Lung (tissue), 12 donors: ENCODE measurements around the gene GSC2. TPM values are rescaled to one million over a fixed set of nuclear protein-coding genes. Genes with fewer than 3 reads are reported as not detected.

Experiments
- ATAC-seq: fragments of 200-7000 bp; cut with Tn5 transposase; one replicate; pipeline ENCODE4 v1.9.1; 2020; ENCODE audit warnings: moderate number of reproducible peaks; ENCODE audit not compliant: insufficient read depth, low FRiP score
- DNase-seq, 3 donors: peaks; one replicate each; pipeline ENCODE4 v3.0.0-alpha.2; 2013 to 2017
- H3K27ac ChIP-seq, 2 donors: one replicate each; pipeline ENCODE4 v1.5.1; 2013; ENCODE audit warnings: mild to moderate bottlenecking in 2 of 2, moderate library complexity in 2 of 2, control low read depth in 1 of 2, inconsistent platforms in 1 of 2, low read depth in 1 of 2, low read length in 1 of 2
- H3K27me3 ChIP-seq, 3 donors: one replicate each; pipeline ENCODE4 v1.5.1; 2013; ENCODE audit warnings: low read length in 2 of 3; ENCODE audit not compliant: control insufficient read depth in 3 of 3, insufficient read depth in 3 of 3
- H3K36me3 ChIP-seq, 4 donors: one replicate each; pipeline ENCODE4 v1.5.1; 2013; ENCODE audit warnings: low read length in 4 of 4, mild to moderate bottlenecking in 1 of 4, moderate library complexity in 1 of 4; ENCODE audit not compliant: control insufficient read depth in 4 of 4, insufficient read depth in 4 of 4
- H3K4me1 ChIP-seq, 5 donors: one replicate each; pipeline ENCODE4 v1.5.1; 2013; ENCODE audit warnings: low read length in 5 of 5, mild to moderate bottlenecking in 2 of 5, moderate library complexity in 1 of 5; ENCODE audit not compliant: control insufficient read depth in 5 of 5, insufficient read depth in 5 of 5
- H3K4me3 ChIP-seq: one replicate; pipeline ENCODE4 v1.5.1; 2013; ENCODE audit warnings: mild to moderate bottlenecking, control low read depth, moderate library complexity
- H3K9ac ChIP-seq, 2 donors: one replicate each; pipeline ENCODE4 v1.5.1; 2013; ENCODE audit warnings: low read length in 2 of 2, control low read depth in 1 of 2; ENCODE audit not compliant: insufficient read depth in 1 of 2
- H3K9me3 ChIP-seq, 4 donors: one replicate each; pipeline ENCODE4 v1.5.1; 2013; ENCODE audit warnings: low read length in 3 of 4, mild to moderate bottlenecking in 1 of 4, moderate library complexity in 1 of 4; ENCODE audit not compliant: control insufficient read depth in 4 of 4, insufficient read depth in 3 of 4
- WGBS, 2 donors: extraction: QIAGEN DNeasy Blood & Tissue Kit; methylation state at CpG; one replicate each; pipeline ENCODE4 v1.1.7; 2013; 5-methylcytosine and 5-hydroxymethylcytosine counted together
- polyA plus RNA-seq, 2 donors: library from polyadenylated mRNA; stranded (reverse); fragments of 200-250 nt; gene quantifications; one replicate each; pipeline ENCODE4 v1.2.1, GENCODE V29; 2013
- total RNA-seq, 2 donors: library from RNA; depleted of rRNA in 1 of 2; stranded (reverse); fragments of >200 nt in 1 of 2; gene quantifications; one replicate each; pipeline ENCODE4 v1.2.1, GENCODE V29; 2014 to 2021
- TF ChIP-seq, protein P1 (sequence below): IDR thresholded peaks from 2 replicates; pipeline ENCODE4 v1.5.1; 2012; ENCODE audit warnings: mild to moderate bottlenecking; ENCODE audit errors: control extremely low read depth, extremely low read depth
- donor health status: control.
- donor health status: control.
- donor health status: Bipolar disorder and iron deficiency.
- donor health status: healthy.
- donor health status: DM: yes; HTN: yes; CAD: no.

GSC2 gene
- total and polyA plus RNA-seq, 4 donors: not detected

DNA sequence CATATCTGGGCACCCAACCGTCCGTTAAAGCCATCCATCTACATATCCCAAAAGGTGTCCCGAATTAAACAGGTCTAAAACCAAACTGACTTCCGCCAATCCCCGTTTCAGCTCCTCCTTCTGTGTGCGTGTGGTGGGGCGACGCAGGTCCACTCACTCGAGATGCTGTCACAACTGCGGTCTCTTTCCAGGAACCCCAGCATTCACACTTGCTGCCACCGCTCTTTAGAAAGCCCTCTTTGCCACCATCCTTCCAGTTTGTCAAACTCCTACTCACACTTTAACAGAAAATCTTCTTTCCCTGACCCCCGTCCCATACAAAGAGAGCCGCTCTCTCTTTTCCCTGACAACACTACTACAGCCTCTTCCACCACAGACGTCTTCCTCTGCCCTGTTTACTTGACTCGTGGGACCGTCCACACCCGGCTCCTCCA, 6.1 kb downstream of the GSC2 start:
- H3K4me3 ChIP-seq: peak overlapping the region; percentile 90
- no peak for DNase-seq
- peaks cover 5 to 31% (median 23%) of the 10 kb centered on the region in 4 donors for H3K36me3 ChIP-seq
- no peaks in the 10 kb centered on the region for H3K9me3 ChIP-seq
- TF ChIP-seq, protein P1, sequence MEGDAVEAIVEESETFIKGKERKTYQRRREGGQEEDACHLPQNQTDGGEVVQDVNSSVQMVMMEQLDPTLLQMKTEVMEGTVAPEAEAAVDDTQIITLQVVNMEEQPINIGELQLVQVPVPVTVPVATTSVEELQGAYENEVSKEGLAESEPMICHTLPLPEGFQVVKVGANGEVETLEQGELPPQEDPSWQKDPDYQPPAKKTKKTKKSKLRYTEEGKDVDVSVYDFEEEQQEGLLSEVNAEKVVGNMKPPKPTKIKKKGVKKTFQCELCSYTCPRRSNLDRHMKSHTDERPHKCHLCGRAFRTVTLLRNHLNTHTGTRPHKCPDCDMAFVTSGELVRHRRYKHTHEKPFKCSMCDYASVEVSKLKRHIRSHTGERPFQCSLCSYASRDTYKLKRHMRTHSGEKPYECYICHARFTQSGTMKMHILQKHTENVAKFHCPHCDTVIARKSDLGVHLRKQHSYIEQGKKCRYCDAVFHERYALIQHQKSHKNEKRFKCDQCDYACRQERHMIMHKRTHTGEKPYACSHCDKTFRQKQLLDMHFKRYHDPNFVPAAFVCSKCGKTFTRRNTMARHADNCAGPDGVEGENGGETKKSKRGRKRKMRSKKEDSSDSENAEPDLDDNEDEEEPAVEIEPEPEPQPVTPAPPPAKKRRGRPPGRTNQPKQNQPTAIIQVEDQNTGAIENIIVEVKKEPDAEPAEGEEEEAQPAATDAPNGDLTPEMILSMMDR: no peak
- H3K27me3 ChIP-seq: peaks cover 9 to 23% (median 23%) of the 10 kb centered on the region in 3 donors
- 3% methylated on average over 17 of the region's 17 CpGs for WGBS, 2 donors
- H3K4me1 ChIP-seq: peaks cover 0 to 8% (median 0%) of the 10 kb centered on the region in 5 donors
- peak overlapping the region; percentile 71 to 76 for H3K27ac ChIP-seq
- peak overlapping the region; percentile 81 for H3K9ac ChIP-seq
- no peak for ATAC-seq

DNA sequence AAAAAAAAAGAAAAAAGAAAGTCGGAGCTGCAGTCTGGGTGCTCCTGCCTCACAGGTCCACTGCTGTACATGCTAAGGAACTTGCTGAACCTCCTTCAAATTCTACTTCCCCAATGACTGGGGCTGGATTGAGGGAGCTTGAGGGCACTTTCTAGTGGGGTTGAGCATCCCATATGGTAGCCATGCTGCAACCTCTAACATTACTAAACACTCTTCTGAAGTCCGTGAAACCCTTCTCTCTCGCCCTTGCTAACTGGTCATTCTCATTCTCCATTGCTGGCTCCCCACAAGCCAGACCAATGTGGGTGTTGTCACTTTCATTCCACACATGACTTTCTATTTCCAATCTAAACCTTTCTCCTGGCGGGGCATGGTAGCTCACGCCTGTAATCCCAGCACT, 6.9 kb downstream of the GSC2 start:
- no peak overlapping the region for H3K4me3 ChIP-seq
- no peak for DNase-seq
- 90 to 93% methylated on average over 5 of the region's 5 CpGs for WGBS, 2 donors
- peaks cover 0 to 8% (median 0%) of the 10 kb centered on the region in 5 donors for H3K4me1 ChIP-seq
- no peak for ATAC-seq
- H3K36me3 ChIP-seq: peaks cover 5 to 39% (median 25%) of the 10 kb centered on the region in 4 donors
- TF ChIP-seq, protein P1: no peak
- no peaks in the 10 kb centered on the region for H3K9me3 ChIP-seq
- H3K9ac ChIP-seq: no peak overlapping the region
- H3K27ac ChIP-seq: no peak overlapping the region
- H3K27me3 ChIP-seq: peaks cover 1 to 18% (median 16%) of the 10 kb centered on the region in 3 donors

DNA sequence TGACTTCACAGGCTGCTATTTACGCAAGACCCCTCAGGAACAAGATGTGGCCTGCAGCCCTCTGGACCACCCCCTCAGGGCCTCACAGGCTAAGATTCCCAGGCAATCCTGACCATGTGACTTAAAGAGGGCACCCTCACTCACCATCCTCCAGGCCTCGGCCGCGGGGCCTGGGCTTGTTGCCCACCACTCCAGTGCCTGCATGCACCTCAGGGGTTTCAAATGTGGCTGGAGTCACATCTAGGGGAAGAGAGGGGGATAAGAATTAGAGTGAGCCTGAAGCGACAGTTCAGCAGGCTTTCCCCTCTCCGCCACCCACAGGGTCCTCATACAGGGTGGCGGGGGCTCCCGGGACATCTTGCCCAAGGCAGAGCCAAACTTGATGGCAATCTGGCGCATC, 7.7 kb downstream of the GSC2 start:
- Histone ChIP-seq H3K27ac (no peak overlapping the region), H3K9me3 (no peaks in the 10 kb centered on the region), H3K9ac (no peak overlapping the region), H3K4me3 (no peak overlapping the region), H3K36me3 (peaks cover 5 to 47% (median 31%) of the 10 kb centered on the region in 4 donors), H3K27me3 (peaks cover 0 to 10% (median 8%) of the 10 kb centered on the region in 3 donors), H3K4me1 (peaks cover 0 to 8% (median 0%) of the 10 kb centered on the region in 5 donors)
- TF ChIP-seq, protein P1: no peak
- 97 to 99% methylated on average over 9 of the region's 9 CpGs for WGBS, 2 donors
- ATAC-seq: no peak
- no peak for DNase-seq

DNA sequence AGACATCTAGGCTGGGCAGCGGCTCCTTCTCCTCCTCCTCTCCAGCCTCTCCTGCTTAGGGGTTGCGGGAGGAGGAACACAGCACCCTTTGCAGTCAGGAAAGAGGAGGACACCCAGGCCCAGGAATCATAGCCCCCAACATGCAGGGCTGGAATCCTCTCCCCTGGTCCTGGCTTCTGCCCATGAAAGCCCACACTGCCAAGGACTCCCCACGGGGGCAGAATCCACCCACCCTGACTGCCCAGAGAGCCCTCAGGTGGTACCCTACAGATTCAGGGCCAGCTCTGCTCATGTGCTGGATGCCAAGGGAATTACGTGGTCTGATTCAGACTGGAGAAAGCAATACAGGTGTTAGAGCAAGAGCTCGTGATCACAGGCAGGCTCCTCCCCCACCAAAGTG, 10.1 kb downstream of the GSC2 start:
- DNase-seq: no peak
- TF ChIP-seq, protein P1: no peak

More for the DNA sequence above, 10.1 kb downstream of the GSC2 start:
- ATAC-seq: no peak
- H3K36me3 ChIP-seq: peaks cover 8 to 60% (median 38%) of the 10 kb centered on the region in 4 donors
- H3K4me1 ChIP-seq: peaks cover 0 to 8% (median 0%) of the 10 kb centered on the region in 5 donors
- no peaks in the 10 kb centered on the region for H3K9me3 ChIP-seq
- no peak overlapping the region for H3K4me3 ChIP-seq
- H3K27me3 ChIP-seq: no peaks in the 10 kb centered on the region
- 92% methylated on average over 5 of the region's 5 CpGs for WGBS, 2 donors
- no peak overlapping the region for H3K9ac ChIP-seq
- no peak overlapping the region for H3K27ac ChIP-seq
